ENCODE results near the gene S100Z.

S100Z gene

GRCh38 chr5:76831110-76831452 lies 18.7 kb upstream of the S100Z start:
- no peak for DNase-seq (ENCODE audit: extremely low read depth, low read depth)
- TF ChIP-seq, protein P1, sequence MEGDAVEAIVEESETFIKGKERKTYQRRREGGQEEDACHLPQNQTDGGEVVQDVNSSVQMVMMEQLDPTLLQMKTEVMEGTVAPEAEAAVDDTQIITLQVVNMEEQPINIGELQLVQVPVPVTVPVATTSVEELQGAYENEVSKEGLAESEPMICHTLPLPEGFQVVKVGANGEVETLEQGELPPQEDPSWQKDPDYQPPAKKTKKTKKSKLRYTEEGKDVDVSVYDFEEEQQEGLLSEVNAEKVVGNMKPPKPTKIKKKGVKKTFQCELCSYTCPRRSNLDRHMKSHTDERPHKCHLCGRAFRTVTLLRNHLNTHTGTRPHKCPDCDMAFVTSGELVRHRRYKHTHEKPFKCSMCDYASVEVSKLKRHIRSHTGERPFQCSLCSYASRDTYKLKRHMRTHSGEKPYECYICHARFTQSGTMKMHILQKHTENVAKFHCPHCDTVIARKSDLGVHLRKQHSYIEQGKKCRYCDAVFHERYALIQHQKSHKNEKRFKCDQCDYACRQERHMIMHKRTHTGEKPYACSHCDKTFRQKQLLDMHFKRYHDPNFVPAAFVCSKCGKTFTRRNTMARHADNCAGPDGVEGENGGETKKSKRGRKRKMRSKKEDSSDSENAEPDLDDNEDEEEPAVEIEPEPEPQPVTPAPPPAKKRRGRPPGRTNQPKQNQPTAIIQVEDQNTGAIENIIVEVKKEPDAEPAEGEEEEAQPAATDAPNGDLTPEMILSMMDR (IDR thresholded peaks at IDR 0.05; ENCODE audit: low read depth, low read length, missing control alignments), result no peak
- no peak overlapping the region for H3K4me3 ChIP-seq (replicated peaks; ENCODE audit: low read depth, low read length)

DNA sequence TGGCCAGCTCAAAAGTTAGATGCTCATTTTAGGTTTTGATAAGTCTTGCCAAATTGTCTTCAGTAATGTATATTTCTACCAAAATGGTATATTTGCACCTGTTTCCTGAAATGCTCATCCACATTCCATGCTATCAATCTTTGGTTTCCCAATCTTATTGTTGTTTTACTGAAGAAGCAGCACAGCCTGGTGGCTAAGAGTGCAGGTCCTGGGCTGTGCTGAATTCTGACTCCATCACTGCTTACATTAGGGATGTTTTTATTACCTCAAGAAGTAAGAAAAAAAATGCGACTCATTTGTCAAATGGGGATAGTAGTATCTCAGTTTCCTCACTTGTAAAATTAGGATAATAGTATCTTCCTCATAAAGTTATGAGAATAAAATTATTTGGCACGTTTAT lies 13.6 kb upstream of the S100Z start:
- no peak for DNase-seq (ENCODE audit: extremely low read depth, low read depth)
- TF ChIP-seq, protein P1 (IDR thresholded peaks at IDR 0.05; ENCODE audit: low read depth, low read length, missing control alignments), result peak; percentile 26
- H3K4me3 ChIP-seq (replicated peaks; ENCODE audit: low read depth, low read length), result no peak overlapping the region

- no peak overlapping the region for H3K4me3 ChIP-seq (replicated peaks; ENCODE audit: low read depth, low read length)
- no peak for DNase-seq (ENCODE audit: extremely low read depth, low read depth)
- TF ChIP-seq, protein P1 (IDR thresholded peaks at IDR 0.05; ENCODE audit: low read depth, low read length, missing control alignments), result no peak
Measured at GRCh38 chr5:76836585-76836984, 13.2 kb upstream of the S100Z start.

DNA sequence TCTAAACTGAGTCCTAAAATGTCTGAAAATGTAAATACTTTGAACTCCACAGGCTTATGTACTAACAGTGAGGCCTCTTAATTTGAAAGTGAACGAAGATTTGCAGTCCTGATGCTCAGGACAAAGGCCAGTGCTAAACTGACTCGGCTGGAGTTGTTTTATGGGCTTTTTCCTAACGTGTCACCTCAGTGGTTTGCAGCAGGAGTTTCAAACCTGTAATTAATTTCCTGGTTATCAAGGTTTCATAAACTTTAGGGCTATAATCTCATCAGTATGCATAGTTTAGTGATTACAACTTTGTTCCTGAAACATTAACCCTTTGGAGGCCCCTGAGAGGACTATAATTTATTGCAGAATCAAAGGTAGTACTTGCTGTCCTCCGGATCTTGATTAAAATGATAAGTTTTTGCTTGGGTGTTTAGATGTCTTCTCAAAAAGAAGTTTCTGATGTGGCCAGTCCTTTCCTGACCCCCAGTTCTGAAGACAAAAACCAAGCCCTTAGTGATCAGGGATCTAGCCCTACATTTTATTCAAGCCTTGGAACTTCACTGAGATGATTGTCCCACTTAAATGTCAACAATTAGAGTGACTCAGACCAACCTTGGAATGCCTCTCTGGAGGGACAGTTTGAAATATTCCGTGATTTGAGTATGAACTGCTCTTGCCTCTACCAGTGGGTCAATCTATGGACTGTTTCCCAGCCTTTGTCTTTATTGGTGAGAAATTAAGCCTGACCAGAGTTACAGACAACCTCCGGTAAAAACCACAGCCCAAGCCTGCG lies 11.1 kb upstream of the S100Z start:
- peak; percentile 70 for DNase-seq (ENCODE audit: extremely low read depth, low read depth)
- no peak overlapping the region for H3K4me3 ChIP-seq (replicated peaks; ENCODE audit: low read depth, low read length)
- TF ChIP-seq, protein P1 (IDR thresholded peaks at IDR 0.05; ENCODE audit: low read depth, low read length, missing control alignments), result no peak

GRCh38 chr5:76841361-76841760 lies 8.5 kb upstream of the S100Z start:
- DNase-seq (ENCODE audit: extremely low read depth, low read depth), result no peak
- TF ChIP-seq, protein P1 (IDR thresholded peaks at IDR 0.05; ENCODE audit: low read depth, low read length, missing control alignments), result no peak
- no peak overlapping the region for H3K4me3 ChIP-seq (replicated peaks; ENCODE audit: low read depth, low read length)

DNA sequence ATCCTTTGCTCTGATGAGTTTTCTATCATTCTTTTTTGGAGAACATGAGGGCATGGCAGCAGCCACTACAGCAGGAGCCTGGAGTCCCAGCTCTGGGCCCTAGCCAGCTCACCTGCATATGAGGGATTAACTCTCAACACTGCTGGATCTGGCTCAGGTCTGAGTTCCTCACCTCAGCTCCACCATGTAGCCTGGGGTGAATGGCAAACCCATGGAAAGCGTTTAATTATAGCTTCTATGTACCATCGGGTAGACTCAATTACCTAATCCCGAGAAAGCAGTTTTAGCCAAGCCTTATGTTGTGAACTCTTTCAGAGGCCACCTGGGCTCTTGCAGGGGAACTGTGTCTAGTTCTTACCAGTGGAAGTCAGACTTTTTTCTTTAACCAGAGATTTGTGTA lies 3.9 kb upstream of the S100Z start:
- TF ChIP-seq, protein P1 (IDR thresholded peaks at IDR 0.05; ENCODE audit: low read depth, low read length, missing control alignments), result no peak
- H3K4me3 ChIP-seq (replicated peaks; ENCODE audit: low read depth, low read length), result no peak overlapping the region
- no peak for DNase-seq (ENCODE audit: extremely low read depth, low read depth)
